MM.1S (cell line): ENCODE data around the gene MACROD2.

Source experiments
- EZH2 ChIP-seq: fragments of 300-600 bp; sonication (generic); optimal IDR thresholded peaks from 2 replicates; pipeline ENCODE3; 2017; ENCODE audit warnings: low read depth, mild to moderate bottlenecking, antibody characterized with exemption, low read length, mixed read lengths
- EZH2phosphoT487 ChIP-seq: fragments of 300-600 bp; sonication (generic); IDR thresholded peaks from 2 replicates; pipeline ENCODE4 v1.6.1; 2018; ENCODE audit warnings: antibody characterized with exemption, low read length
- TF ChIP-seq, protein P1 (sequence below): fragments of 300-600 bp; sonication (generic); IDR thresholded peaks from 2 replicates; pipeline ENCODE4 v1.5.1; 2016; ENCODE audit warnings: antibody characterized with exemption, low read length, mixed read lengths

DNA sequence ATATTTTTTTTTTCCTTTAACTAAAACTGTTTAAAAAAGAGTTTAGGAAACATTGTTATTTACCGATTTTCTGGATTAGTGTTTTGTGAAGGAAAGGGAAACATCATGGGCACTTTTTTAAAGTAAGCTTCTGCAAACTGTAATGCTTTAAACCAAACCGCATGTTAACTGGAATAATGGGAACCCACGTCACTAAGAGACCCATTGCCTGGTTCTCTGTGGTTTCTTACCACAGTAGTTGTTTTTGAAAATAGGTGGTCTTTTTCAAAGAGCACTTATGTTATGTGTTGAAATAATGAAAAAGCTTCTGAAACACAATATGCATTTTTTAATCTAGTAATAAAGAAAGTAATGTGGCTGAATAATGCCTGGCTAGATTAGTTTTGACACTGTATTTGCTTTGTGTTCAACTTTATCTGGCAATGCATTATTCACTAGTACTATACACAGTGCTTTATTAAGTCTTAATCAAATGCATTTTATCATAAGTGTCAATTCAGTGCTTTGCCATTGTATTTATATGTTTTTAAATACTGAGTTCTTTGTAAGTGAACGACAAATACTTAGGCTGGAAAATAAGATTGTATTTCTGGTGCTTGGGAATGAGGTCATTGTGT lies 1096.2 kb downstream of the MACROD2 start:
- TF ChIP-seq, protein P1, sequence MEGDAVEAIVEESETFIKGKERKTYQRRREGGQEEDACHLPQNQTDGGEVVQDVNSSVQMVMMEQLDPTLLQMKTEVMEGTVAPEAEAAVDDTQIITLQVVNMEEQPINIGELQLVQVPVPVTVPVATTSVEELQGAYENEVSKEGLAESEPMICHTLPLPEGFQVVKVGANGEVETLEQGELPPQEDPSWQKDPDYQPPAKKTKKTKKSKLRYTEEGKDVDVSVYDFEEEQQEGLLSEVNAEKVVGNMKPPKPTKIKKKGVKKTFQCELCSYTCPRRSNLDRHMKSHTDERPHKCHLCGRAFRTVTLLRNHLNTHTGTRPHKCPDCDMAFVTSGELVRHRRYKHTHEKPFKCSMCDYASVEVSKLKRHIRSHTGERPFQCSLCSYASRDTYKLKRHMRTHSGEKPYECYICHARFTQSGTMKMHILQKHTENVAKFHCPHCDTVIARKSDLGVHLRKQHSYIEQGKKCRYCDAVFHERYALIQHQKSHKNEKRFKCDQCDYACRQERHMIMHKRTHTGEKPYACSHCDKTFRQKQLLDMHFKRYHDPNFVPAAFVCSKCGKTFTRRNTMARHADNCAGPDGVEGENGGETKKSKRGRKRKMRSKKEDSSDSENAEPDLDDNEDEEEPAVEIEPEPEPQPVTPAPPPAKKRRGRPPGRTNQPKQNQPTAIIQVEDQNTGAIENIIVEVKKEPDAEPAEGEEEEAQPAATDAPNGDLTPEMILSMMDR = no peak
- TF ChIP-seq EZH2phosphoT487 = no peak
- no peak for TF ChIP-seq EZH2
